ENCODE measurements around the gene ZNF771. TPM values are rescaled to one million over a fixed set of nuclear protein-coding genes. Genes with fewer than 3 reads are reported as not detected.
A peak's percentile ranks its signal among the peaks of the same experiment; 100 is the strongest.

ZNF771 gene
- total RNA-seq, 1 donor from 2014 or later: 6.1 TPM

DNA sequence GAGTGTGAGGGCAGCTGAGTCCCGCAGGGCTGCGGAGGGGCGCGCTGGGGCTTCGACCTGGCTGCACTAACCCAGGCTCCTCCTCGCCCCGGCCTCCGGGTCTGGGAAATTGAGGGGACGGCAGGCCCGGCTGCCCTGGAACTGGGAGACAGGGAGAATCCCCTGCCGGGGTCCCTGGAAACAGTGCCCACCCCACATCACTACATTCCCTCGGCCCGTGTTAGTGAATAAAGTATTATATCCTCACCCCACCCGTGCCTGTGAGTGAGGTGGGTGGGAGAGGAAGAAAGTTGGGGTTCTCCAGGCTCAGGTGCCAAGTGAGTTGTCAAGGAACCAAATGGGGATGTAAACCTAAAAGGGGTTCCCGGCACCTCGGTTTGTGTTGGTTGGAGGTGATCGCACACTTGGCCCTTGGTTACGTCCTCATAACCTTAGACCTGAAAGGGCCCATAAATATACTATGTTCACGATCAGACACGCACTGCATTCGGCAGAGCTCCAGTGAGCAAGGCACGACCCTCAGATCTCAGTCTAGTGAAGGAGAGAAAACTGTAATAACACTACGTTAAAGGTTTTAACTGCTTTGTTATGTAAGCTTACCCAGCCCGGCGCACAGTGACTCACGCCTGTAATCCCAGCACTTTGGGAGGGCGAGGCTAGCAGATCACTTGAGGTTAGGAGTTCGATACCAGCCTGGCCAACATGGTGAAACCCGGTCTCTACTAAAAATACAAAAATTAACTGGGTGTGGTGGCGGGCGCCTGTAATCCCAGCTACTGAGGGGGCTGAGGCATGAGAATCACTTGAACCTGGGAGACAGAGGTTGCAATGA is 11.2 kb downstream of the ZNF771 start:
- no peak for ATAC-seq

DNA sequence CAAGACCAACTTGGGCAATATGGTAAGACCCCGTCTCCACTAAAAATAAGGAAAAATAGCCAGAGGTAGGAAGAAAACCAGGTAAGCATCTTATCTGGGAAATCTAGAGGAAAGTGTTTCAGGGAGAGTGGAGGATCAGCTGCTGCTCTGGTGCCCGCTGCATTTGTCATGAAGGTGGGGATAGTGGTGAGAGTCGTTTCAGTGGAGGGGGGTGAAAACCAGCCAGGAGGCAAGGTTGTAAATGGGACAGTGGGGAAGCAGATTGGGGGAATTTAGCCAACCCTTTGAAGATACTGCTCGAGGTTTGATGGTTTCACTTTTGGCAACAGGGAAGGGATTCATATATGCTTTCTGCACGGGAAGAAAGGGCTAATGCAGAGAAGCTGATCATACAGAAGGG is 13.6 kb downstream of the ZNF771 start:
- ATAC-seq: no peak
- intact Hi-C loops (cut with micrococcal nuclease): no loop called here

More for the DNA sequence above, 11.2 kb downstream of the ZNF771 start:
- intact Hi-C loops (cut with micrococcal nuclease): no loop called here
- DNase-seq: no peak

DNA sequence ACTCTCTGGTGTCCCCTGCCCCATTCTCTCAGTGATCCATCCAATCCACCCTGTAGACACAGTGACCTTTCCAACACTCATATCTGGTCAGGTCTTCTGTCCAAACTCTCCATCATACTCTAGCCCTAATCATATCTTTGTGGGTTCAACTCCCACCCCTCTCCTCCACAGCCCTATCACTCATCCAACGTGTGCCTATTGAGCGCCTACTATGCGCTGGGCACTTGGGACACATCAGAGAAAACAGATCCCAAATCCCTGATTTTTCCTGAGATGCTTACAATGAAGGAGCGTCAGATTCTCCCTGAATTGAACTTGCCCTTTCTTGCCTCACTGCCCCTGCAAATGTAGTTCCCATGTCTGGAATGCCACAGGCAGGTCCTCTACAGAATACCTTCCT is 20.6 kb downstream of the ZNF771 start:
- DNase-seq (no peak), ATAC-seq (no peak)
- intact Hi-C loops (cut with micrococcal nuclease): no loop called here

More for the DNA sequence above, 13.6 kb downstream of the ZNF771 start:
- no peak for DNase-seq

DNA sequence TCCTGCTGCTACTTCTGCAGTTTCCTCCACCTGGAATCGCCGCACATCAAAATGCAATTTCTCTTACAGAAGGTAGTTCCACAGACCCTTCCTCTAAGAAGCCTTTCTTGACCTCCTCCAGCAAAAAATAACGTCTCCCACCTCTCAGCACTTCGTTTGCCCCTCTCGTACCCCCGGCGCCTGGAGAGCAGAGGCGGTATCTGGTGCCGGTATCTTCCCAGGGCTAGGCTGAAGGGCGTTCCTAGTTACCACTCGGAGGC is 21.9 kb downstream of the ZNF771 start:
- intact Hi-C loops (cut with micrococcal nuclease): no loop called here
- ATAC-seq (no peak), DNase-seq (no peak)

DNA sequence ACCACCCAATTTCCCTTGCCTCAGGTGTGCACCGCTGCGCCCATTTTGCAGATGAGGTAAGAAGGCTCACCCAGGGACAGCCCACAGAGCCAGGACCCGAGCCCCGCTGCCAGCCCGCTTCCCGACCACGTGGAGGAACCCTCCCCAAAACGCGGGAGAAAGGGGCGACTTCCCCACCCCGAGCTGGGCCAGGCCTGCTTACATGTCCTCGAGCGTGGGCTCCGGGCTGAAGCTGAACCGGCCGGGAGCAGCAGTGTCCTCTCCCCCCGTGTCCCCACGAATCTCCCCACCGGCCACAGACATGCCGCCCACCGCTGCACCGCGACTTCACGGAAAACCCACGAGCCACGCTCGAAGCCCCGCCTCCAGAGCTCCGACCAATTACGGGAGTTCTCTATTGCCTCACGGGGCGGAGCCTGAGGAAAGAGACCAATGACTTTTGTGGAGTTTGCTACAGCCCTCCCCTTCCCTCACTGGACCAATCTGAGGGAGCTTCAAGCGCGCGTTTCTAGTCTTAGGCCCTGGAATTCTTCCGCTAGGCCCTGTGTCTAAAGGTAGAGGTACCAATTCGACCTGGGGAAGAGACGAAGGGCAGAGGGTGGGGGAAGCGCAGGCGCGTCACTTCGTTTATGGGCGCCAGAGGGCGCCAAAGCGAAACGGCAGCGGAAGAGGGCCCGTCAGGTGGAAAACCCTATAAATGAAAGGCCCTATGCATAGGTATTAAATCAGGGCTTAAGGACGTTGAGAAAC is 22.4 kb downstream of the ZNF771 start, which contains the start of gene DCTPP1:
DCTPP1 (minus strand) TSS at position 353 of the 750 bp plus-strand sequence; CDS start at position 303, 50 bp downstream.
- ATAC-seq (peak; percentile 99), DNase-seq (peak; percentile 95)
- intact Hi-C loops (cut with micrococcal nuclease): no loop called here

DNA sequence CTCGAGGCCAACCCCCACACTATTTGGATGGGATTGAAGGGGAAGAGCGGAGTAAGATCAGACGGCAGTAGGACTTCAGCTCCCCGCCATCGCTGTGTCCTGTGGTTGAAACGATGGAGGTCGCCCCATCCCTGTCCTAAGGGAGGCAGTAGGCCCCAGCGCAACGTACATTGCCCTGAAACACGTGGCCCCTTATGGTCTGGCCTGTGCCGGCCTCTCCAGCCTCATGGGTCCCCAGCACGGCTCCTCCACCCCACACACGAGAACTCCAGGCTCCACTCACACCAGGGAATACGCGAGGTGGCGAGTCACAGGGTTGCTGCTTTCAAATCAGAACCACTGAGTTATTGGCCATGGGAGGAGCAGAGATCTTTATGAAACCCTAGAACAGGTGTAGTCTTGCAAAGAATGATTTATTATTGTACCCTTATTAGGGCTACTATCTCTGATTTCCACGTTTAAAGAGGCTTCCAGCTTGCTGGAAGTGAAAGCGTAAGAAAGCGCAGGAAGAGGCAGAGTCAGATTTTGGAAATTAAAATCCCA is 23.1 kb downstream of the ZNF771 start:
- DNase-seq (peak; percentile 35), ATAC-seq (peak; percentile 17)
- intact Hi-C loops (cut with micrococcal nuclease): no loop called here

DNA sequence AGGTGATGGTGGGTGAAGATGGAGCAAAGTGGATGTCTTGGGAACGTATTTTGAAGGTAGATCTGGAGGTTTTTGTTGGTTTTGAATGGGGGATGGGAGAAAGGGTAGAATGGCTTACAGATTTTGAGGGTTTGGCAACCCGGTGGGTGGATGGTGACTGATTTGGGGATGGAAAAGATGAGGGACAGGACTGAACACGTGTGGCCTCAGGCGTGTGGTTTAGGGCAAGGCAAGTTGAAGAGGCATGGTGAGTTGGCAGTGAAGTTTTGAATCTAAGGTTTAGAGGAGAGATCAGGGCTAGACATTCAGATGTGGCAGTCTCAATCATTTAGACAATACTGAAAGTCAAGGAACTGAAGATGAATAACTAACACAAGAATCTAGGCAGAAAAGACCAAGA is 27.4 kb downstream of the ZNF771 start:
- ATAC-seq (no peak), DNase-seq (no peak)
- intact Hi-C loops (cut with micrococcal nuclease): no loop called here

DNA sequence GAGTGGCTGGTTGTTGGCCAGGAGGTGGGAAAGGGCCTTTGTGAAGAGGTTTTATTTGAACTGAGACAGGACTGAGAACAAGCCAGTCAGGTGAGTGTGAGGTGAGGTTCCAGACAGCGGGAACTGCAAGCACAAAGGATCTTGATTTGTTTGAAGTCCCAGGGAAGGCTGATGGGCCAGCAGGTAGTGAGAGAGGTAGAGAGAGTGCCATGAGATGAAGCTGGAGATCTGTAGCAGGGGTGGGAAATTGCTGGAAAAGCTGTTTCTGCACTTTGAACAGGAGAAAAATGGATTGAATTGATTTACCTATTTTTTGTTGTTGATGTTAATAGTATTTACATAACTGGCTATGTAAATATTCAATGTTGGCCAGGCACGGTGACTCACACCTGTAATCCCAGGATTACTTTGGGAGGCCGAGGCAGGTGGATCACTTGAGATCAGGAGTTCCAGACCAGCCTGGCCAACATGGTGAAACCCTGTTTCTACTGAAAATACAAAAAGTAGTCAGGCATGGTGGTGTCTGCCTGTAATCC is 30.2 kb downstream of the ZNF771 start:
- no peak for ATAC-seq
- intact Hi-C loops (cut with micrococcal nuclease): no loop called here
- DNase-seq: no peak

DNA sequence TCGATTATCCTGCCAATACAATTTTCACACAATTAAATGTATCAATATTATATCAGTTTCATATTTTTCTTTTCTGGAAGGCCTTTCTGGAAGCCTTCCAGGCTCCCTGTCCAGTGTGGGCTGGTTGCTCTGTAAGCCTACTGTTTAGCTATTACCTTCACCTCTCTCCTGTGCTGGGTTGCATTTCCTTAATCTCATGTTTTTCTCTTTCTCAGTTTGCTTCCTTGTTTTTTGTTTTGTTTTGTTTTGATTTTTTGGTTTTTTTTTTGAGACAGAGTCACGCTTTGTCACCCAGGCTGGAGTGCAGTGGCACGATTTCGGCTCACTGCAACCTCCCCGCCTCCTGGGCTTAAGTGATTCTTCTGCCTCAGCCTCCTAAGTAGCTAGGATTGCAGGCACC is 31.4 kb downstream of the ZNF771 start:
- intact Hi-C loops (cut with micrococcal nuclease): no loop called here
- no peak for DNase-seq
- no peak for ATAC-seq

DNA sequence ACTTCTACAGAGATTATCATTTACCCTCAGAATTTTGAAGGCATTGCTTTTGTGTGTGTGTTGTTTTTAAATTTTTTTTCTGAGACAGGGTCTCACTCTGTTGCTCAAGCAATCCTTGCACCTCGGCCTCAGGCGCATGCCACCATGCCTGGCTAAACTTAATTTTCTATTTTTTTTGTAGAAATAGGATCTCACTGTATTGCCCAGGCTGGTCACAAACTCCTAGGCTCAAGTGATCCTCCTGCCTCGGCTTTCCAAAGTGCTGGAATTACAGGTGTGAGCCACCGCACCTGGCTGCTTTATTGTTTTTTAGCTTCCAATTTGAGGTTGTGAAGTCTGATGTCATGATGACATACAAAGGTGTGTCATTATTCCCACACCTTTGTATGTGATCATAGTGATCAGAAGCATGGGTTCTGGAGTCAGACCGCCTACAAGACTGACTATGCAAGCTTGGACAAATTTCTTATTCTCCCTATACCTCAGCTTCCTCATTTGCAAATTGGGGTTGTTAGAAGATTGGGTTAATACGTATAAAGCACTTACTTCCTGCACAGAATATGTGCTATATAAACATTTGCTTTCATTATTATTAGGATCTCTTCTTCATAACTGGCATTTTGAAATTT is 32.4 kb downstream of the ZNF771 start:
- intact Hi-C loops (cut with micrococcal nuclease): no loop called here
- DNase-seq: no peak
- ATAC-seq: no peak

DNA sequence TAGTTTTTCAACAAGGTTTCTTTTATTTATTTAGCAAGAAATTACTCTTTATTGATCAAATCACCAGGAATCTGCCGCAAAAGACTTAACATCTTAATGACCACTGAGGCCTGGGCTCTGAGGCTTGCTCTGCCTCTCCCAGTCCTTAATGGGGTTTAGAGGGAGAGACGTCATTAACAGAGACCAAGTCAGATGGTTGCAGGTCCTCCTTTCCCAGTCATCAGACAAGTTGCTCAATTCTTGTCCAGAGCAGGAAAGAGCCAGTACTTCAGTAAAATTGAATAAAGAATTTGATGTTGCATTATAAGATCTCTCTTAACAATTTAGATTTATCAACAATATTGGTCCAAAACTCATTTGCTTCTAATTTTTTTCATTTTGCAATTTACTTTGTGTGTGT is 36.2 kb downstream of the ZNF771 start:
- DNase-seq (no peak), ATAC-seq (no peak)
- intact Hi-C loops (cut with micrococcal nuclease): no loop called here

DNA sequence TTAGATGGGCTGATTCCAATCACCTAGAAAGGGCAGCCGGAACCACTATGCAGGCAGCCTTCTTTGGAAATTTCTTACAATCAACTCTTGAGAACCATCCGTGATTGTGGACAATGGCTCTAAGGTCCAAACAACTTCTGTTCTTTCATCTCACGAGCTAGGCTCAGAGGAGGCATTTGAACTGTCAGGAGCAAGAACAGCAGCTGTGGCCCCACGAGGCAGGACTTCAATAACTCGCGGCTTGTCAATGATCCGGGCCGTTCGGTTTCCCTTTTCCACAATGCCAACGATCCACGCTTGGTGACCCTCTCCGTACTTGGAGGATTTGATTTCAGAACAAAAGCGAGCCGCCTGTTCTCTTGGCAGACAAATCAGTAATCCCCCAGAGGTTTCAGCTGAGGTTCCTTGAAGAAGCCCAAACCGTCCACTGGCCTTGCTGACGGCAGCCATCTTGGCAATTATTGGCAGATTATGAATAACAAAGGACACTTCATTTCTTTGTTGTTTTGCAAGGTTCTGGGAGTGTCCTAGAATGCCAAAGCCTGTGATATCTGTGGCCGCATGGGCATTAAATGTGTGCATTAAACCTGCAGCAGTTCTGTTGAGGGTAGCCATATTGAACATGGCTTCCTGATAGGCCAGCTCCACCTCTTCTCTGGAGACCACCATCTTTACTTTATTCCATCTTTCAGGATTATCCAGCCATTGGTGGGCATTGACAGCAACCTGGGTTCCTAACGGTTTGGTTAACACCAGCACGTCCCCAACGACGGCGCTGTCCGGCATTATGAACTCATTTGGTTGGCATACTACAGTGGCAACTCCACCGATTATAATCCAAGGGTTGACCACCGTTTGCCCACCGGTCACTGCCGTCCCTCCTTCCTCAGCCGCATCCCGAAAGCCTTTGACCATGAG is 37.1 kb downstream of the ZNF771 start:
- intact Hi-C loops (cut with micrococcal nuclease): no loop called here
- ATAC-seq: no peak
- no peak for DNase-seq

DNA sequence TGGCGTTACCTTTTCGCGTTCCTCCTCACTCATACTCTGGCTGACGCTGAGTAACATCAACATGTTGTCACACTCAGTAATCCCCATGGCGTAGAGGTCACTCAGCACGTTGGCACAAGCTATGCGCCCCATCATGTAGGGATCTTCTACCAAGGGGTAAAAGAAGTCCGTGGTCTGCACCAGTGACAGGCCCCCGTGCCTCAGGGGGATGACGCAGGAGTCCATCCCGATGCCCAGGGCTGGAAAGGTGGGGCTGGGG is 37.7 kb downstream of the ZNF771 start:
- ATAC-seq (no peak), DNase-seq (no peak)
- intact Hi-C loops (cut with micrococcal nuclease): no loop called here

DNA sequence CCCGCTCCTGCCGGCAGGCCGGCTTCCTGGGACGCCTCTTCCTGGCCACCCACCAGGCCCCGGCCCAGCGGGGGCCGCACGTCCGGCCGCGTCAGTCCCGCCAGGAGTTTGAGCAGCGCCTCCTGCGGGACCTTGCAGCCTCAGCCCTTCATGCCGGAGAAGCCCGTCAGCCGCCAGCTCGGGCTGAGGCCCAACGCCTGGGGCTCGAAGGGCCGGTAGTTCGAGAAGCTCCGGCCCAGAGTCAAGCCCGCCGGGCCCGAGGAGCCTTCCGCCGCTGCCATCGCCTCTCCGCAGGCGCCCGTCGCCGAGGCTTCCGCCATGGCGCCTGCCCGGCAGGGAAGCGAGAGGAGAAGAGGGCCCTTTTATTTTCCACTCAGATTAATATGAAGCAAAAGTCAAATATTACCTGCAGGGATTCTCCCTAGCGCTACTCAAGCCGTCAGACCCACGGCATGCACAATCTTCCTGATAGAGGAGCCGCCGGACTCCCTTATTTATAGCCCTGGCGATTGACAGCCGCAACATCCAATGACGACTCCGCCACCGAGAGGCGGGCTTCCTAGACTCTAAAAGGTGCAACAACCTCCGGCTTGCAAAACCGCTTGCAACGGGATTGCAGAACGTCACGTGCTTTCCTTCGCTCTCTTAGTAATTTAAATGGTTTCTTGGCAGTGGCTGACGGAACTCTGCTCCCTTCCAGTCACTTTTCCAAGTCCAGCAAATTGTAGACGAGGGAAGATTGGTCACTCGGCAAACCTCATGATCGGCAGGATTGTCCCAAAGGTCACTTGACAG is 38.2 kb downstream of the ZNF771 start, which contains the start of gene SEPHS2:
SEPHS2 (minus strand) TSS at position 467 of the 795 bp plus-strand sequence; CDS start at position 320, 147 bp downstream.
- intact Hi-C loops (cut with micrococcal nuclease): no loop called here
- ATAC-seq (peak; percentile 99), DNase-seq (peak; percentile 99)

DNA sequence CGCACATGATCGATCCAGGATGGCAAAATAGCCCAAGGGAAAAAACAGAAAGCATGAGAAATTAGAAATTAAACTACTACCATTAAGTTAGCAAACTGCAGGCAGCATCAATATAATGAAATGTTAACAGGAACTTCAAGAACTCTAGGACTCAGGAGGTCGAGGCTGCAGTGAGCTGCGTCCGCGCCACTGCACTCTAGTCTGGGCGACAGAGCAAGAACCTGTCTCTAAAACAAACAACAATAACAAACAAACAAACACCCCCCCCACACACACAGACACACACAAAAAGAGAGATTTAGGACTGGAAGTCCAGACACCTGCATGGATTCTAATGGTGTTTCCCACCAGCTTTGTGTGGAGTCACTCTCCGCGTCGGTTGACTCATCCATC is 38.8 kb downstream of the ZNF771 start:
- no peak for DNase-seq
- intact Hi-C loops (cut with micrococcal nuclease): no loop called here
- no peak for ATAC-seq

DNA sequence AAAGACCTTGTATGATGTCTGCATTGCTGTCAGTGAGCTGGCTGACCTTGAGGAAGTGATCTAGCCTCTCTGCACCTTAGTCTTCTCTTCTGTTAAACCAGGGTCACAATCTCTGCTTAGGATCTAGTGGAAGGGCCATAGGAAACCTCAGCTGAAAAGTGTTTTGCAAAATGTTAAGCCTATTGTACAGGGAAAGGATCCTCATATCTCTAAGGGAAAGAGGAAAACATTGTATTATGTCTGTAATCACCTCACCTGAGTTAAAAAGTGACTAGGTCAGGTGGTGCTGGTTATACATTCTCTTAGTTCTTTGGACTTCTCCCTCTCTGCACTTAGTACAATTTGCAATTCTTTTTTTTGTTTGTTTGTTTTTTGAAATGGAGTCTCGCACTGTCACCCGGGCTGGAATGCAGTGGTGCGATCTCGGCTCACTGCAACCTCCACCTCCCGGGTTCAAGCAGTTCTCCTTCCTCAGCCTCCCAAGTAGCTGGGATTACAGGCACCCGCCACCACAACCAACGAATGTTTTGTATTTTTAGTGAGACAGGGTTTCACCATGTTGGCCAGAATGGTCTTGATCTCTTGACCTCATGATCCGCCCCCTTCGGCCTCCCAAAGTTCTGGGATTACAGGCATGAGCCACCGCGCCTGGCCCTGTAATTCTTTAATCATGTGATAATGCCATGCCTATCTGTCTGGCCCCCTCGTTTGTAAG is 40.3 kb downstream of the ZNF771 start:
- intact Hi-C loops (cut with micrococcal nuclease): no loop called here
- no peak for ATAC-seq
- no peak for DNase-seq

DNA sequence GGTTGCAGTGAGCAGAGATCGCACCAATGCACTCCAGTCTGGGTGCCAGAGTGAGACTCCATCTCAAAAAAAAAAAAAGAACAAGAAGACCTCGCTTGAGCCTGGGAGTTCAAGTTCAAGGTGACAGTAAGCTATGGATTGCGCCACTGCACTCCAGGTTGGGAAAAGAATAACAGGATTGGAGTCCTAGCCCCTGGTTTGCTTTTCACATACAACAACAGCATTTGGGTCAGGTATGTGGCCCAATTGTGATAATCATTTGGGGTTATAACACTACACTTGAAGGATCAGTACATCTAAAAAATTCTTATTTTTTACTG is 41.7 kb downstream of the ZNF771 start:
- ATAC-seq: no peak
- intact Hi-C loops (cut with micrococcal nuclease): no loop called here
- DNase-seq: no peak

Measured in left ventricle myocardium superior (tissue), 1 donor.